ENCODE results near the gene C8G.
A peak's percentile ranks its signal among the peaks of the same experiment; 100 is the strongest.

C8G gene

DNA sequence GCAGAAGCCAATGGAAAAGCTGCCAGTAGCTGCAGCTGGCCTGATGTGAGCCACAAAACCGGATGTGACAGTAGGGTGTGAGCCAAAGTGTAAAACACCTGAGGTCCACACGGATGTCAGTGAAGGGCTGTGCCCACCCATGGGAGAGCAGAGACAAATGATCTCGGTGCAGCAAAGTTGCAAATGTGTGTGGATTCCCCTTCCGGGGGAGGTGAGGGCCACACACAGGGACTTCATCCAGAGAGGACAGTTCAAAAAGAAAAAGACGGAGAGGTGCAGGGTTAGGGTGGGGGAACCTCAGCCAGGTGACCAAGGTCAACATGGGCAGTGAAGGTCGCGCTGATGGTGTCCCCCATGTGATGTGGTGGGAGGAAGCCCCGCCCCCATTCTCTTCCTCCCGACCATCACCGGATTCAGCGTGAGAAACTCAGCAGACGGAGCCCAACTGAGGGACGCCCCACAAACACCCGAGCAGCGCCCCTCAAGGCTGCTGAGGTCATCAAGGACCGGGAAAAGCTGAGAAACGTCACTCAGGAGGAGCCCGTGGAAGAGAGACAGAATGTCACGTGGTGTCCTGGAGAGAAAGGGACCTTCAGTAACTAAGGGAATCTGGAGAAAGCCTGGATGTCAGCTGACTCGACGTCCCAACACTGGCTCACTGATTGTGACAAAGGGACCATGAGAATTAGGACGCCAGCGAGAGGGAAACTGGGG lies 20.9 kb downstream of the C8G start:
- TF ChIP-seq GATA1 (IDR thresholded peaks at IDR 0.05; ENCODE audit: low read depth, low read length), result no peak
- no peak for TF ChIP-seq POLR2A (IDR thresholded peaks at IDR 0.05; ENCODE audit: low read length)
- no peak for DNase-seq

- TF ChIP-seq GATA1 (IDR thresholded peaks at IDR 0.05; ENCODE audit: low read depth, low read length) (no peak), POLR2A (IDR thresholded peaks at IDR 0.05; ENCODE audit: low read length) (no peak)
- no peak for DNase-seq
Measured at GRCh38 chr9:136968333-136969127, 23.5 kb downstream of the C8G start.

- no peak for DNase-seq
- TF ChIP-seq POLR2A (IDR thresholded peaks at IDR 0.05; ENCODE audit: low read length), result no peak
- TF ChIP-seq GATA1 (IDR thresholded peaks at IDR 0.05; ENCODE audit: low read depth, low read length), result no peak
Measured at GRCh38 chr9:136969150-136969549, 24.1 kb downstream of the C8G start.

GRCh38 chr9:136969774-136970173 lies 24.7 kb downstream of the C8G start:
- TF ChIP-seq POLR2A (IDR thresholded peaks at IDR 0.05; ENCODE audit: low read length) (no peak), GATA1 (IDR thresholded peaks at IDR 0.05; ENCODE audit: low read depth, low read length) (no peak)
- no peak for DNase-seq

DNA sequence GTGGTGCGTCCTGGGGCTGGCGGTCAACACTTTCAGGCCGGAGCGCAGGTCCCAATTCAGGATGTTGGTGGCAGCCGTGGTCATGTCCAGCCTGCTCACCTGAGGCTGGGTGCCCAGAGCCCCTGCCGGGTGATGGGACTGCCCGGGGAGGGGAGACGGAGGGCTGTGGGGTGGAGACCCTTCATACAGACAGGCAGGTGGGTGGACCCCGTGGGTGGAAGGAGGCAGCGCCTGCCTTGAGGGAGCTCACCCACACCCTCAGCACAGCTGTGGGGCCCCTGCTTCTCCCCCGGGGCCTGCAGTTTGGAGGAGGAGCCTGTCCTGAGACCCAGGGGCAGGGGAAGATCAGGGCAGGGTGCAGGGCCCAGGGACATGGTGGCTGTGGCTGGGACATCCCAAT lies 25.3 kb downstream of the C8G start:
- DNase-seq, result no peak
- TF ChIP-seq GATA1 (IDR thresholded peaks at IDR 0.05; ENCODE audit: low read depth, low read length) (no peak), POLR2A (IDR thresholded peaks at IDR 0.05; ENCODE audit: low read length) (no peak)

GRCh38 chr9:136971746-136972145 lies 26.7 kb downstream of the C8G start:
- DNase-seq, result no peak
- TF ChIP-seq POLR2A (IDR thresholded peaks at IDR 0.05; ENCODE audit: low read length), result no peak
- TF ChIP-seq GATA1 (IDR thresholded peaks at IDR 0.05; ENCODE audit: low read depth, low read length), result no peak

- TF ChIP-seq GATA1 (IDR thresholded peaks at IDR 0.05; ENCODE audit: low read depth, low read length), result no peak
- no peak for TF ChIP-seq POLR2A (IDR thresholded peaks at IDR 0.05; ENCODE audit: low read length)
- no peak for DNase-seq
Measured at GRCh38 chr9:136972335-136972734, 27.3 kb downstream of the C8G start.

GRCh38 chr9:136972743-136973142 lies 27.7 kb downstream of the C8G start:
- DNase-seq, result no peak
- TF ChIP-seq GATA1 (IDR thresholded peaks at IDR 0.05; ENCODE audit: low read depth, low read length), result no peak
- TF ChIP-seq POLR2A (IDR thresholded peaks at IDR 0.05; ENCODE audit: low read length), result no peak

DNA sequence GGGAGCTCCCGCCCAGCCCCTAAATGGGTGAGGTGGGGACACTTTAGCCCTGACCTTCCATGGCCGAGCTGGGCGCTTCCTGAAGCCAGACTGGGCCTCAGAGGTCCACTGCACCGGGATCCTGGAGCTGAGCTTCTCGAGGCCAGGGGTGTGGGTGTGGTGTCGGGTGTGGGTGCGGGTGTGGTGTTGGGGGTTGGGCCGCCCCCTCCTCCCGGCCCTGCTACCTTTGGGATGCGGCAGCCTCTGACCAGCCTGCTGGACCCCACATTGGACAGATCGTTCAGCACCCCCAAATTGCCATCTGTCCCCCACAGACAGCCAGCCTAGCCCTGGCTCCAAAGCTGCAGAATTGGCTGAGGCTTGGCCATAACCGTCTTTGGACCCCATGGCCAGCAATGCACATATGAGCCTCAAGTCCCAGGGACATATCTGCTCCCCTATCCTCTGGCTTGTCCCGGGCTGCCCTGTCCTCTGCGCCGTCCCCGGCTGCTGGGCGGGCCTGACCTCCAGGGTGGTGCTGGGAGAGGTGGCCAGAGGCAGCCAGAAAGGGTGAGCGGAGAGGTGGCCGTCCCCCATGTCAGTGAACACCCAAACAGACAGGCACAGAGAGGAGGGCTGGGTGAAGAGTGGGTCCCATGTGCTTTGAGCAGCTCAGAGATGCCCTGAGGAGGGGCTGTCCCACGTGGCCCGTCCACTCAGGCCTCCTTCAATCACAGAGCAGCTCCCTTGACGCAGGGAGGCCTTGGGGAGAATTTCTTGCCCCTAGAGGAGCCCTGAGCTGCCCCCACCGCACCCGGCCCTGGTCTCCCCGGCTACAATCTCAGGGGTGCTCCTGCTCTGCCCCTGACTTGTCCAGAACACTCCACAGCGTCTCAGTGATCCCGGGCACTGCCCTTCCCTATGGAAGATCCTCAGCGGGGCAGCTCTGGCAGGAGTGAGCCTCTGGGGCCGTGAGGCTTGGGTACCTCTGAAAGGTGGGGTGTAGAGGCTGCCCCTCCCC lies 28.9 kb downstream of the C8G start:
- no peak for DNase-seq
- TF ChIP-seq POLR2A (IDR thresholded peaks at IDR 0.05; ENCODE audit: low read length), result no peak
- no peak for TF ChIP-seq GATA1 (IDR thresholded peaks at IDR 0.05; ENCODE audit: low read depth, low read length)

DNA sequence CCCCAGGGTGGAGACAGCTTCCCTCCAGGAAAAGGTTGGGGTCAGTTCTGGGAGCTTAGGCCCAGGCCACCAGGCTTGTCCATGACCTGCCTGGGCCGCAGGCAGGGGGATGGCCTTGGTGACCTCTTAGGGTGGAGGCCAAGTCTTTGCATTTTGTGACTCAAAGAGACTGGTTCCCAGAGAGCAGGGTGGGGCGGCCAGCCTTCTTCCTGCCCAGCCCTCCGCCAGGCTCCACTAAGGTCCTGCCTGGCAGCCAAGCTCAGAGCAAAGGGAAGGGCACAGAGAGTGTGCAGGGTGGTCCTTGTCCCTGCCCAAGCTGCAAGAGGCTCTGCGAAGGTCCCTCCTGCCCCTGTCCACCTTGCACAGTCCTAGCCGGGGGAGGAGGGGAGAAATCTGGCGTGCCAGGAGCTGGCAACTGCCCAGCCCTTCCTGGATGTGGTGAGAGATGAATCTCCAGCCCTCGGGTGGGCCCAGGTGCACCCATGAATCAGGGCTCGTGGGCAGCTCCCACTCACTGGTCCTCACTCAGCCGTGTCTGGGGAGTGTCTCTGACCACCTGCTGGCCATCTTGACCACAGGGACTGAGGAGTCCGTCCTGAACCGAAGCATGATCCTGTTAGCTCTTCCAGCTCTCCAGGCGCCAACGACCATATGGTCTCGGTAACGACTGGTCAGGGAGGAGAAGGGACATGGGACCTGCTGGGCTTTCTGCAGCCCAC lies 29.9 kb downstream of the C8G start:
- DNase-seq, result no peak
- TF ChIP-seq GATA1 (IDR thresholded peaks at IDR 0.05; ENCODE audit: low read depth, low read length) (no peak), POLR2A (IDR thresholded peaks at IDR 0.05; ENCODE audit: low read length) (no peak)

DNA sequence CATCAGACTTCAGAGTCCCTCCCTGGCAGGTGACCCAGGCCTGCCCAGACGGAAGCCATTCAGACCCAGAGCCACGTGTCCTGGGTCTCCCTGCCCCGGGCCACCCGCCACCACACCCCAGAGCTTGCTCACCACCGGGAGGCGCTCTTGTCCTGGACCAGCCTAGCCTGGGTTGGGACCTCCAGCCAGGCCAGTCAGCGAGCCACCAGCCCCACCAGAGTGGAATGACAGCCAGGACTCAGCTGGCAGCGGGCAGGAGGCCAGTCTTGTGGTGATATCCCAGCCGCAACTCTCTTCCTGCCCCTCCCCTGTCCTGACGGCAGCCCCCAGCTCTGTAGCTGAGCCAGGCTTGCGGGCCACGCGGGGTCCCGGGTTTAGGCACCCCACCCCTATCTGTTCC lies 30.6 kb downstream of the C8G start:
- DNase-seq, result peak; percentile 40 to 65
- TF ChIP-seq GATA1 (IDR thresholded peaks at IDR 0.05; ENCODE audit: low read depth, low read length) (no peak), POLR2A (IDR thresholded peaks at IDR 0.05; ENCODE audit: low read length) (no peak)

- DNase-seq, result no peak
- no peak for TF ChIP-seq GATA1 (IDR thresholded peaks at IDR 0.05; ENCODE audit: low read depth, low read length)
- TF ChIP-seq POLR2A (IDR thresholded peaks at IDR 0.05; ENCODE audit: low read length), result no peak
Measured at GRCh38 chr9:136977223-136977622, 32.2 kb downstream of the C8G start, which contains the start of gene PTGDS. TSS of gene PTGDS (plus strand) at chr9:136977504. CDS start at chr9:136977579, 75 bp downstream.

GRCh38 chr9:136977649-136978072 lies 32.6 kb downstream of the C8G start:
- TF ChIP-seq GATA1 (IDR thresholded peaks at IDR 0.05; ENCODE audit: low read depth, low read length), result no peak
- no peak for TF ChIP-seq POLR2A (IDR thresholded peaks at IDR 0.05; ENCODE audit: low read length)
- no peak for DNase-seq

All from erythroblast (primary cell).